ENCODE results near the gene ADORA2B.

Gene ADORA2B

DNA sequence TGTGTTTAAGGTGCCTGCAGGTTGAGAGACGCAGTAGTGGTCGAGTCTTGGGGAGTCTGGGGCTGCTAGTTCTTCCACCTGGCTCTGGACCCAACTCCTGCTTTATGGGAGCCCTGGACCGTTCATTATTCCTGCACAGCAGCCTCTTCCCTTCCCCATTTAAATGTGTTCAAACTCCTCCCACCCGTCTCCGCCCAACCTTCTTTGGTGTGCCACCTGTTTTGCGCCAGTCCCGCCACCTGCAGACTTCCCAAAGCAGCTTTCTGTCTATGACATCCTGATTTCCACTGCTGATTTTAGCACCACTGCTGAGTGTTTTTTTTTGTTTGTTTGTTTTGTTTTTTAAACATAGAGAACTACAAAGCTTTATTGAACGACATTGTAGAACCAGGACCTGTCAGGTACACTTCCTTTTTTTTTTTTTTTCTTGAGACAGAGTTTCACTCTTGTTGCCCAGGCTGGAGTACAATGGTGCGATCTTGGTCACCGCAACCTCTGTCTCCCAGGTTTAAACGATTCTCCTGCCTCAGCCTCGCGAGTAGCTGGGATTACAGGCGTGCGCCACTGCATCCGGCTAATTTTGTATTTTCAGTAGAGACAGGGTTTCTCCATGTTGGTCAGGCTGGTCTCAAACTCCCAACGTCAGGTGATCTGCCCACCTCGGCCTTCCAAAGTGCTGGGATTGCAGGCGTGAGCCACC, 12.8 kb downstream of the ADORA2B start:
- Histone ChIP-seq H3K27ac (ENCODE audit: low read depth, low read length) (no peak overlapping the region), H3K9ac (ENCODE audit: low read length) (no peak overlapping the region), H3K27me3 (ENCODE audit: control insufficient read depth in 1 of 2, insufficient read depth in 2 of 2, low read length in 2 of 2) (no peaks in the 10 kb centered on the region), H3K36me3 (ENCODE audit: insufficient read depth, low read length) (no peaks in the 10 kb centered on the region), H3K4me1 (ENCODE audit: insufficient read depth, low read length) (no peaks in the 10 kb centered on the region), H3K9me3 (ENCODE audit: low read length) (no peaks in the 10 kb centered on the region), H3K4me3 (ENCODE audit: low read depth in 1 of 2, low read length in 2 of 2) (no peak overlapping the region)

DNA sequence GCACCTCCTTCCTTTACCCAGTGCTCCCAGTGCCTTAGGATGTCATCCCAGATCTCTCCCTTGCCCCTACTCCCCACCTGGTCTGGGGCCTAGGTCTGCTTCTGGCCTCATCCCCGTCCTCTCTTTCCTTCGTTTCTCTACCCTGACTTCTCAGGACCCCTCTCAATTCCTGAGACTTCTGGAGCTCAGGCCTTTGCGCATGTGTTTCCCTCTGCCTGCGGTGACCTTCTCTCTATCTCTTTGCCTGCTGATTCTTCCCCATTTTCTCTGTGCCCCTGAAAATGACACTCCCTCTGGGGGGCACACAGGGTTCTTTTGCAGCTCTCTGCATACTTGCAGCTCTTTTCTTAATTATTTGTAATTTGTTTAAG, 13.5 kb downstream of the ADORA2B start:
- Histone ChIP-seq H3K9ac (ENCODE audit: low read length) (no peak overlapping the region), H3K4me3 (ENCODE audit: low read depth in 1 of 2, low read length in 2 of 2) (no peak overlapping the region), H3K27ac (ENCODE audit: low read depth, low read length) (no peak overlapping the region), H3K27me3 (ENCODE audit: control insufficient read depth in 1 of 2, insufficient read depth in 2 of 2, low read length in 2 of 2) (no peaks in the 10 kb centered on the region), H3K9me3 (ENCODE audit: low read length) (no peaks in the 10 kb centered on the region), H3K4me1 (ENCODE audit: insufficient read depth, low read length) (no peaks in the 10 kb centered on the region), H3K36me3 (ENCODE audit: insufficient read depth, low read length) (no peaks in the 10 kb centered on the region)

DNA sequence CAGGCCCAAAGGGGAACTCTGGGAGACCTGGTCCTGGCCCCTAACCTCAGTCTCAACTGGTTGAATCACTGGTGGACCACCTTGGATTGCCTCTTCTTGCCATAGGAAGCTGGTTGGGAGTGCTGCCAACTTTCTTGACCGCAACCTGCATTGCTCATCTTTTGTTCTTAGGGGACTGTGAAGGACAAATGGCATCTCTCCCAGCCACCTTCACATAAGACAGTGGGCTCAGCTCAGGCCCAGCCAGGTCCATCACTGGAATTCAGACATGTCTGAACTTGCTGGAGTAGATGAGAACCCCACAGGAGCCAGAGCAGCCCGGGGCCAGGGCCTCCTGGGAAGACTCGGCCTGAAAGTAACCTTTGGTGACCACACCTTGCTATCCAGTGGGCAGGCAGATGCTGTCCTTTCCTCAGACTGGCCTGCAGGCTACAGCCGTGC, 18.8 kb downstream of the ADORA2B start:
- Histone ChIP-seq H3K4me3 (ENCODE audit: low read depth in 1 of 2, low read length in 2 of 2) (no peak overlapping the region), H3K36me3 (ENCODE audit: insufficient read depth, low read length) (no peaks in the 10 kb centered on the region), H3K9ac (ENCODE audit: low read length) (no peak overlapping the region), H3K9me3 (ENCODE audit: low read length) (no peaks in the 10 kb centered on the region), H3K27me3 (ENCODE audit: control insufficient read depth in 1 of 2, insufficient read depth in 2 of 2, low read length in 2 of 2) (no peaks in the 10 kb centered on the region), H3K4me1 (ENCODE audit: insufficient read depth, low read length) (no peaks in the 10 kb centered on the region), H3K27ac (ENCODE audit: low read depth, low read length) (no peak overlapping the region)

DNA sequence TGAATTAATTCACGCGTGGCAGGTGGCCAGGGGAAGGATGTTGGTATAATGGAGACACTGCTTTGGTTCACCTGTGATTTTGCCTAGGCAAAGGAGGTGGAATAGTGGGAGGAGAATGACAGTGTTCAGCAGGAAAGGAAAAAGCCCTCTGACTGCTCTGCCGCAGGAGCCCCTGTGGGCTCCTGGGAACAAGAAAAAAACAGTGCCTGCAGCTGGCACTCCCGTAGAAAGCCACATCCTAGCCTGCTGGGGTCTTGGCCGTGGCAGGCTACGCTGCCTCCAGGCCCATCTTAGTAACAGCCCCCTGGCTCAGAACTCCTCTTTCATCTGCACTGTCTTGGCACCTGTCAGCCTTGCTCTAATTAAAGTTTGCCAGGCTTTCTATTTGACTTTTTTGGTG, 20.6 kb downstream of the ADORA2B start:
- Histone ChIP-seq H3K9me3 (ENCODE audit: low read length) (no peaks in the 10 kb centered on the region), H3K36me3 (ENCODE audit: insufficient read depth, low read length) (no peaks in the 10 kb centered on the region), H3K4me3 (ENCODE audit: low read depth in 1 of 2, low read length in 2 of 2) (no peak overlapping the region), H3K27ac (ENCODE audit: low read depth, low read length) (no peak overlapping the region), H3K9ac (ENCODE audit: low read length) (no peak overlapping the region), H3K27me3 (ENCODE audit: control insufficient read depth in 1 of 2, insufficient read depth in 2 of 2, low read length in 2 of 2) (no peaks in the 10 kb centered on the region), H3K4me1 (ENCODE audit: insufficient read depth, low read length) (no peaks in the 10 kb centered on the region)

DNA sequence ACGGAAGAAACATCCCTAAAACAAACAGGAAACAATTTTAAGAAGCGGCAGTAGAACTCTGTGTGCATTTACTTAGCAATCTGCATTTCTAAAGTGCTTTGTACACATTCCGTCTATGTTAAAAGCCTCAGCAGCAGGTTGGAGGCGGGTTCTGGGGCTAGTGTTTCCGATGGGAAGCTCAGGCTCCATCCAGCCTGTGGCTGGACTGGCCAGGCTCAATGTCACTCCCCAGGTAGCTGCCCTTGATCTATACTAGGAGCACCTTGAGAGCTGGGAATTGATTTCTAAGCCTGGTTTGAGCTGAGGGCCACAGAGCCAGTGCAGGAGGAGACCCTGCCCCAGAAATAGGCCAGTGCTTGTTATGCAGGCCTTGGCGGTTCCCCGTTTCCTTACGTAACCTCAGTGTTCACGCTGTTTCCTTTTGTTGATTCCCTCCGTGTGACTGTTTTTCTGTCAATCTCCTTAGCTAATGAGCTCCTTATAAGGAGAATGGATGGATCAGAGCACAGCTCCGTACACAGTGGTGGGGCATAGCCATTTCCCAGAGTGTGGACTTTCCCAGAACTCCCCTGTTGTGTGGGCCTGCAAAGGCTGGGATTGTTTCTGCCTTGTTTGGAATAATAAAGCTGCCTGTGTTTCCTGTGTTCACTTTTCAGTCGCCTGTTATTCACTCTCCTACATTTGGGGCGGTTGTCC, 21.4 kb downstream of the ADORA2B start:
- H3K36me3 ChIP-seq (ENCODE audit: insufficient read depth, low read length): no peaks in the 10 kb centered on the region
- H3K9me3 ChIP-seq (ENCODE audit: low read length): no peaks in the 10 kb centered on the region
- no peak overlapping the region for H3K4me3 ChIP-seq (ENCODE audit: low read depth in 1 of 2, low read length in 2 of 2)
- no peak overlapping the region for H3K9ac ChIP-seq (ENCODE audit: low read length)
- H3K4me1 ChIP-seq (ENCODE audit: insufficient read depth, low read length): no peaks in the 10 kb centered on the region
- H3K27me3 ChIP-seq (ENCODE audit: control insufficient read depth in 1 of 2, insufficient read depth in 2 of 2, low read length in 2 of 2): no peaks in the 10 kb centered on the region
- H3K27ac ChIP-seq (ENCODE audit: low read depth, low read length): no peak overlapping the region

DNA sequence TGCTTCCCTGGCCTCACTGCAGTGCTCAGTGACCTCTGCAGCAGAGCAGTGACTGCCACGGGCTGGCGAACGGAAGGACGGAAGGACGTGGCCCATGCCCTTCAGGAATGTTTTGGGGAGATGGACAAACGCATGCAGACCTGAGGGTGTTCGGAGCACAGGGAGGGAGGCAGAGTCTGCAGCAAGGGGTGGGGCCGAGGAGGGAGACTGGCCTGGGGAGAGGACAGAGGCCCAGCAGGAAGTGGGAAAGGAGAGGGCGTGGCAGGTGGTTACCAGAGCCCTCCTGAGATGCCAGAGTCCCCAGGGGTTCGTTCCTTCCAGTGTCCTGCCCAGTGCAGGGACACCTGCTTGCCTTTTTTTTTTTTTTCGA, 21.9 kb downstream of the ADORA2B start:
- no peaks in the 10 kb centered on the region for H3K27me3 ChIP-seq (ENCODE audit: control insufficient read depth in 1 of 2, insufficient read depth in 2 of 2, low read length in 2 of 2)
- no peak overlapping the region for H3K4me3 ChIP-seq (ENCODE audit: low read depth in 1 of 2, low read length in 2 of 2)
- H3K9ac ChIP-seq (ENCODE audit: low read length): no peak overlapping the region
- H3K27ac ChIP-seq (ENCODE audit: low read depth, low read length): no peak overlapping the region
- no peaks in the 10 kb centered on the region for H3K36me3 ChIP-seq (ENCODE audit: insufficient read depth, low read length)
- H3K9me3 ChIP-seq (ENCODE audit: low read length): no peaks in the 10 kb centered on the region
- no peaks in the 10 kb centered on the region for H3K4me1 ChIP-seq (ENCODE audit: insufficient read depth, low read length)

DNA sequence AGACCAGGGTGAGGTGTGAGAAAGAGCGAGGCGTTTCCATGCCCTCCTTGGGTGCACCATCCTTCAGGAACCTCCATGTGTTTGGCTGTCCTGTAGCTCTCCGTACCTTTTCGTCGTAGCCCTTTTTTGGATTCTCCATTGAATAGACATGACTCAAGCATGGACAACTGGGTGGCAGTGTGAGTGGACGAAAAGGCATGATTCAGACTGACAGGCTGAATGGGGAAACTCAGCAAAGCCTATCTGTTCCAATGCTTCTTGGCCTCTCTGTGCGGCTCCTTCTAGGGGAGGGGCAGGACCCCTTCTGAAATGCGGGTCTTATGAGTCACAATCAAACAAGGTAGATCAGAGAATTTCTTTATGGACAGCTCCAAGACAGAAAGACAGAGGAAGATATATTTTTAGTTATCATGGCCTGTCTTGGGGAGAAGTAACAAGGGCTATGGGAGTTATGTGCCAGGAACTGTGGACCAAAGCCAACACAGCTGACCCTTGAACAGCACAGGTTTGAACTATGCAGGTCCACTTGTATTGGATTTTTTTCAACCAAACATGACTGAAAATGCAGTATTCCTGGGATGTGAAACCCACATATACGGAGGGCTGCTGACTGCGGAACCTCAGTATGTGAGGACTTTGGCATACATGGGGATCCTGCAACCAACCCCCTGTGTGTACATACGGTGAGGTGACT, 22.9 kb downstream of the ADORA2B start:
- no peak overlapping the region for H3K27ac ChIP-seq (ENCODE audit: low read depth, low read length)
- H3K9ac ChIP-seq (ENCODE audit: low read length): no peak overlapping the region

DNA sequence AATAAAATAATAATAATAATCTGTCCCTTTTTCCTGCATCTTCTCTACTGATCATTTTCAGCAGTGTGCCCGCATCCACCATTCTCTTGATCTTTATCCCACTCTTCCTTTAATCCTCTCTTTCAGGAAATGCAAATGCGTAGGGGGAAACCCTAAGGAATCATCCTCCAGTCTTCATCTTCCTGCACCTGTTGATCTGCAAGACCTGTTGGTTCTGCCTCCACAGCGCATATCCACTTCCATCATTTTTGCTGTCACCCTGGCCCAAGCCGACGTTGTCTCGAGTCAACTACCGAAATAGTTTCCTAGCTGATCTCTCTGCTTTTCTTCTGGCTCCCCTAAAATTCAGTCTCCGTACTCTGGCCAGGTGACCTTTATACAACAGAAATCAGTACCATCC, 24.5 kb downstream of the ADORA2B start:
- Histone ChIP-seq H3K4me1 (ENCODE audit: insufficient read depth, low read length) (no peaks in the 10 kb centered on the region), H3K4me3 (ENCODE audit: low read depth in 1 of 2, low read length in 2 of 2) (no peak overlapping the region), H3K9me3 (ENCODE audit: low read length) (no peaks in the 10 kb centered on the region), H3K9ac (ENCODE audit: low read length) (no peak overlapping the region), H3K36me3 (ENCODE audit: insufficient read depth, low read length) (peaks cover 2% of the 10 kb centered on the region), H3K27me3 (ENCODE audit: control insufficient read depth in 1 of 2, insufficient read depth in 2 of 2, low read length in 2 of 2) (no peaks in the 10 kb centered on the region), H3K27ac (ENCODE audit: low read depth, low read length) (no peak overlapping the region)

More for the DNA sequence above, 22.9 kb downstream of the ADORA2B start:
- no peaks in the 10 kb centered on the region for H3K27me3 ChIP-seq (ENCODE audit: control insufficient read depth in 1 of 2, insufficient read depth in 2 of 2, low read length in 2 of 2)
- no peaks in the 10 kb centered on the region for H3K36me3 ChIP-seq (ENCODE audit: insufficient read depth, low read length)
- H3K4me3 ChIP-seq (ENCODE audit: low read depth in 1 of 2, low read length in 2 of 2): no peak overlapping the region
- H3K9me3 ChIP-seq (ENCODE audit: low read length): no peaks in the 10 kb centered on the region
- no peaks in the 10 kb centered on the region for H3K4me1 ChIP-seq (ENCODE audit: insufficient read depth, low read length)

DNA sequence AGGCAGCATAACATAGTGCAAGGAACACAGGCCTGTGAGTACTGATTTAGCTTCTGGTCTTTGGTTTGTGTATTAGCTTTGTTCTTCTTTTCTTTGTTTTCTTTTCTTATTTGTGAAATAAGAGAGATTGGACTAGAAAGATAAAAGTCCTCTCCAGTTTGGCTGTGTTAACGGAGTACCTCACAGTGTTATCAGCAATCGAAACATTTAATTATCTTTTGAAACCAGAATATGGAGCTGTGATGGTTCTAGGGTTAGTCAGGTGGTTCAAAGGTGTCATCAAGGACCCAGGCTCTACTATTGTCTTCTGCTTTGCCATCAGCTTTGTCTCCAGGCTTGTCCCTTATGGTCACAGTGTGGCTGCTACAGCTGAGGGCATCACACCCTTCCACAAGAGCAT, 25.6 kb downstream of the ADORA2B start:
- Histone ChIP-seq H3K27me3 (ENCODE audit: control insufficient read depth in 1 of 2, insufficient read depth in 2 of 2, low read length in 2 of 2) (no peaks in the 10 kb centered on the region), H3K9me3 (ENCODE audit: low read length) (no peaks in the 10 kb centered on the region), H3K4me1 (ENCODE audit: insufficient read depth, low read length) (no peaks in the 10 kb centered on the region), H3K4me3 (ENCODE audit: low read depth in 1 of 2, low read length in 2 of 2) (no peak overlapping the region), H3K9ac (ENCODE audit: low read length) (no peak overlapping the region), H3K36me3 (ENCODE audit: insufficient read depth, low read length) (peaks cover 11% of the 10 kb centered on the region), H3K27ac (ENCODE audit: low read depth, low read length) (no peak overlapping the region)

DNA sequence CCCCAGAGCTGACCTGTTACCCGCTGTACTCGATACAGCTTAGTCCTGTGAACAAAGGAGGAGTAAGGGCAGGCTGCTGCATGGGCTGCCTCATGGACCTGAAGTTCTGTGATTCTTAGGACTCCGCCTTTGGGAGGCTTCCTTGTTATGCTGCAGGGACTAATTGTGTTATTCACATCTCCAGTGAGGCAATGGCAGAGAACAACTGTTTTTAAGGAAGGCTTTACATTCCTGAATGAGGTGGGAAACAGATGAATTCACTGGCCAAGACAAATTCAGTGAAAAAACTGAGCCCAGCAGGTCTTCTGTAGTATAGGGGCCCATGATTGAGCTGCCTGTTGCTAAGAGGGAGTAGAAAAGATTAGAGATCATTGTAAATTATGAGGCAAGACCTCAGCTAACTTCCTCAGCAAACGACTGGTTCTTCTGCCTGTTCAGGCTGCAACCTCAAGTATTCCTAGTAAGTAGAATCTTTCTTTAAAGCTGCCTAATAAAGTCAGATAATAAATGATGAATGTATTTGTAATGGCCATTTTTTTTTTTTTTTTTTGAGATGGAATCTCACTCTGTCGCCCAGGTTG, 26.3 kb downstream of the ADORA2B start:
- H3K4me1 ChIP-seq (ENCODE audit: insufficient read depth, low read length): no peaks in the 10 kb centered on the region
- H3K9ac ChIP-seq (ENCODE audit: low read length): no peak overlapping the region
- no peak overlapping the region for H3K27ac ChIP-seq (ENCODE audit: low read depth, low read length)
- no peaks in the 10 kb centered on the region for H3K27me3 ChIP-seq (ENCODE audit: control insufficient read depth in 1 of 2, insufficient read depth in 2 of 2, low read length in 2 of 2)
- H3K36me3 ChIP-seq (ENCODE audit: insufficient read depth, low read length): peaks cover 11% of the 10 kb centered on the region
- no peak overlapping the region for H3K4me3 ChIP-seq (ENCODE audit: low read depth in 1 of 2, low read length in 2 of 2)
- H3K9me3 ChIP-seq (ENCODE audit: low read length): no peaks in the 10 kb centered on the region

DNA sequence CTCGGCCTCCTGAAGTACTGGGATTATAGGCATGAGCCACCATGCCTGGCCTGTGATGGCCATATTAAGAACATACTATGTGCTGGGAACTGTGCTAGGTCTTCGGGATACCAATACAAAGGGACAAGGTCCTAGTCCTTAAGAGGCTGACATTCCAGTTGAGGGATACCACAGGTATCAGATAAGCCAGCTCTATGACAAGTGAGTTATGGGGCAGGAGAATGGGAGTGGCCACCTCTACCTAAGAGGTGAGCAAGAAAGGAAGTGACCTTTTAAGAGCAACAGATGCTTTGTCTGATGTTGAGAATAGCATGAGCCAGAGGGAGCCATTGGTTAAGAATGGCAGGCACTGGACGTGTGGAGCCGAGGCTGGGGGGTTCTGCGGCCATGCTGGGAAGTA, 27.0 kb downstream of the ADORA2B start:
- Histone ChIP-seq H3K4me1 (ENCODE audit: insufficient read depth, low read length) (peaks cover 4% of the 10 kb centered on the region), H3K4me3 (ENCODE audit: low read depth in 1 of 2, low read length in 2 of 2) (no peak overlapping the region), H3K27ac (ENCODE audit: low read depth, low read length) (no peak overlapping the region), H3K9me3 (ENCODE audit: low read length) (no peaks in the 10 kb centered on the region), H3K27me3 (ENCODE audit: control insufficient read depth in 1 of 2, insufficient read depth in 2 of 2, low read length in 2 of 2) (no peaks in the 10 kb centered on the region), H3K9ac (ENCODE audit: low read length) (no peak overlapping the region), H3K36me3 (ENCODE audit: insufficient read depth, low read length) (peaks cover 17% of the 10 kb centered on the region)
